Measurements from ENCODE around the gene ERC2.

DNA sequence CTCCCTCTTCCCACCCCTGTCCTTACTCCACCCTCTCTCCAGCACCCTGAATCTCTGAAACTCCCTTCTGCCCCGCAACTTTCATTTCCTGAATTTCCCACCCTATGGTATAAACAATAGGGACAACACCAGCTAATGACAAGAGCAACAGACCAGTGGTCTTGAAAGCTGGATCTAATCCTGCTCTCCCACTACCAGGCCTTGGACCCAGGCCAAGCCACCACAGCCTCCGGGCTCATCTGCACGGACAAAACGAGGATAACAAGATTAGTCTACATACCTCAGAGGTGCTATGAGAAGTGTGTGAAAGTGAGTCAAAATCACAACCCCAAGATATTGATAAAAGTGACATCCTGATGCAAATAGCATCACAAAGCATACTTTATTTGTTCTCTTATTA, 128.6 kb downstream of the ERC2 start:
- TF ChIP-seq, protein P1, sequence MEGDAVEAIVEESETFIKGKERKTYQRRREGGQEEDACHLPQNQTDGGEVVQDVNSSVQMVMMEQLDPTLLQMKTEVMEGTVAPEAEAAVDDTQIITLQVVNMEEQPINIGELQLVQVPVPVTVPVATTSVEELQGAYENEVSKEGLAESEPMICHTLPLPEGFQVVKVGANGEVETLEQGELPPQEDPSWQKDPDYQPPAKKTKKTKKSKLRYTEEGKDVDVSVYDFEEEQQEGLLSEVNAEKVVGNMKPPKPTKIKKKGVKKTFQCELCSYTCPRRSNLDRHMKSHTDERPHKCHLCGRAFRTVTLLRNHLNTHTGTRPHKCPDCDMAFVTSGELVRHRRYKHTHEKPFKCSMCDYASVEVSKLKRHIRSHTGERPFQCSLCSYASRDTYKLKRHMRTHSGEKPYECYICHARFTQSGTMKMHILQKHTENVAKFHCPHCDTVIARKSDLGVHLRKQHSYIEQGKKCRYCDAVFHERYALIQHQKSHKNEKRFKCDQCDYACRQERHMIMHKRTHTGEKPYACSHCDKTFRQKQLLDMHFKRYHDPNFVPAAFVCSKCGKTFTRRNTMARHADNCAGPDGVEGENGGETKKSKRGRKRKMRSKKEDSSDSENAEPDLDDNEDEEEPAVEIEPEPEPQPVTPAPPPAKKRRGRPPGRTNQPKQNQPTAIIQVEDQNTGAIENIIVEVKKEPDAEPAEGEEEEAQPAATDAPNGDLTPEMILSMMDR (IDR thresholded peaks at IDR 0.05) = no peak
- no peak for TF ChIP-seq POLR2A (IDR thresholded peaks at IDR 0.05)
